HG02852 (cell line): ENCODE results near the gene IL23R.
A peak's percentile ranks its signal among the peaks of the same experiment; 100 is the strongest.
"Not testable (repeated sequence)": the region's sequence is repeated elsewhere in the genome, so short reads cannot be mapped to it uniquely, and the experiment has no call there.

Experiments
- ATAC-seq: cut with Tn5 transposase; IDR thresholded peaks from one replicate; pipeline ENCODE4 v1.9.1; 2021; ENCODE audit warnings: mild to moderate bottlenecking, moderate library complexity; ENCODE audit not compliant: unreplicated experiment

The IL23R gene

GRCh38 chr1:67147973-67148372 is 18.3 kb upstream of the IL23R start:
- not testable (repeated sequence) for ATAC-seq

GRCh38 chr1:67148516-67149178 is 17.6 kb upstream of the IL23R start:
- ATAC-seq: peak; percentile 23

GRCh38 chr1:67149179-67149770 is 17.0 kb upstream of the IL23R start:
- ATAC-seq: peak; percentile 96

GRCh38 chr1:67150931-67151330 is 15.3 kb upstream of the IL23R start:
- no peak for ATAC-seq

- no peak for ATAC-seq
Observed at GRCh38 chr1:67158401-67158800, 7.9 kb upstream of the IL23R start.

- ATAC-seq: no peak
Observed at GRCh38 chr1:67159233-67159632, 7.0 kb upstream of the IL23R start.

GRCh38 chr1:67162954-67163353 is 3.3 kb upstream of the IL23R start:
- peak; percentile 66 for ATAC-seq

- ATAC-seq: no peak
Observed at GRCh38 chr1:67165468-67166041, 699 bp upstream of the IL23R start.

- ATAC-seq: no peak
Observed at GRCh38 chr1:67169496-67169895, 3.2 kb downstream of the IL23R start.

- ATAC-seq: no peak
Observed at GRCh38 chr1:67169932-67170331, 3.7 kb downstream of the IL23R start.

- no peak for ATAC-seq
Observed at GRCh38 chr1:67170751-67171573, 4.7 kb downstream of the IL23R start.

- ATAC-seq: peak; percentile 16
Observed at GRCh38 chr1:67171574-67171955, 5.3 kb downstream of the IL23R start.

GRCh38 chr1:67171978-67172377 is 5.7 kb downstream of the IL23R start:
- peak; percentile 47 for ATAC-seq

- no peak for ATAC-seq
Observed at GRCh38 chr1:67173988-67174387, 7.7 kb downstream of the IL23R start.

- peak; percentile 65 for ATAC-seq
Observed at GRCh38 chr1:67174716-67175284, 8.5 kb downstream of the IL23R start.

- ATAC-seq: no peak
Observed at GRCh38 chr1:67175530-67176087, 9.4 kb downstream of the IL23R start.

GRCh38 chr1:67184838-67185421 is 18.7 kb downstream of the IL23R start:
- ATAC-seq: no peak

GRCh38 chr1:67188137-67188536 is 21.9 kb downstream of the IL23R start:
- no peak for ATAC-seq

GRCh38 chr1:67189953-67190352 is 23.7 kb downstream of the IL23R start:
- ATAC-seq: peak; percentile 49

GRCh38 chr1:67190410-67190809 is 24.2 kb downstream of the IL23R start:
- no peak for ATAC-seq

- no peak for ATAC-seq
Observed at GRCh38 chr1:67190942-67191341, 24.7 kb downstream of the IL23R start.
